HL-60/S4 treated with retinoic acid at 250 ng/mL for 4 days and 3 days (cell line): ENCODE results near the gene ANKRD53.
"Not testable (repeated sequence)": the region's sequence is repeated elsewhere in the genome, so short reads cannot be mapped to it uniquely, and the experiment has no call there.

ENCODE experiments used
- in situ Hi-C: fragments of 300-500 bp; cut with MboI; formaldehyde crosslinking; loops from 2 replicates; pipeline ENCODE4 v1.7.0; 2022; ENCODE audit warnings: low sequenced_read_pairs

The ANKRD53 gene

DNA sequence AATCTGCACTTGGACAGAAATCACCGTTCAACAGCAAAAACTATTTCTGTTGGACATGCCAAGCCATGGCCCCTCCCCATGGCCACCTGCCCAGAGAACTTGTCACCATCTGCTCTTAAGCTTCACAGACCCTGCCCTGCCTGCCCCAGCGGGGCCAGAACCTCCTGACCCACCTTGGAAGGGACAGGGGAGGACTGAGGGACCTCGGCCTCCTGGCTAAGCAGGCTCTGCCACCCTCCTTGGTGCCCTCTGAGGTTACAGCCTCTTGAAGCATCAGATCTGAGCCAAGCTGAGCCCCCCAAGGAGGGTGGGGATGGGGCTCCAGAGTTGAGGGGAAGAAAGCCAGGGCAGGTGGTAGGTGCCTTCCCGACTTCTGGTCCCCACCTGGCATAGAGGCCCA lies 9.7 kb downstream of the ANKRD53 start:
- in situ Hi-C loops = no loop called here

DNA sequence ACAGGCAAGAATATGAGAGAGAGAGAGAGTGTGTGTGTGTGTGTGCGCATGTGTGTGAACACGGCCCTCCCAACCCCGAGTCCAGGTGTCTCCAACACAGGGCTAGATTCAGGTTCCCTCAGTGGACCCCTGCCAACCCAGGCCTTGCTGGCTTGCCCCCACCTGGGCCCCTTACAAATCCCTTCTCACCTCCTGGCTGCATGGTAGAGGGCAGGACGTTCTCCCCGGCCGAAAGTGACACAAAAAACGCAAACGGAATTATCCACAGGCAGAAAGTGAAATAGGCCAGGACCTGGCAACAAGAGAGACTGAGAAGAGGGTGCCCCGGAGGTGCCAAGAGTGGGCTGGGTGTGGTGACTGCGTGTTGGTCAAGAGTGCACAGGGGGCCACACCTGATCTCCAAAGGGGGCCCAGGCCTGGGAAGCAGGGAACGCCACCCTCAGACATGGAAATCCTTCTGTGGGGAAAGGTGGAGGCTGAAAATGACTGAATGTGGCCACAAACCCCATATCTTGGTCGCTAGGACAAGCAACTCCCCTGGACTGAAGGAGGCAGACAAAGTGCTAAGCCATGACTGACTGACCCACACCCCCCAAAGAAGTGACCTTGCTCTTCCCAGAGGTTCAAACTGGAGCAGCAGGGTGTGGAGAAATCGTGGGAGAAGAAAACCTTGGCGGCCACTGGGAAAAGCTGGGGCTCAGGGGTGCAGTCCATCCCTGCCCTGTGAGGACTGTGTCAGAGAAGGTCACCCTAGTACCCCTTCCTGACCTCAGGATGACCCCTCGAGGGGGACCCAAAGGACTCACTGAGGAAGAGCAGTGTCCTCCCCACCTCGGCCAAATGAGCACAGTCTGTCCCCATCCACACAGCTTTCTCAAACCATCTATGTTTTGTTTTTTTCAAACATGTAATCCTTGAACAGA lies 10.6 kb downstream of the ANKRD53 start:
- in situ Hi-C loops = no loop called here

DNA sequence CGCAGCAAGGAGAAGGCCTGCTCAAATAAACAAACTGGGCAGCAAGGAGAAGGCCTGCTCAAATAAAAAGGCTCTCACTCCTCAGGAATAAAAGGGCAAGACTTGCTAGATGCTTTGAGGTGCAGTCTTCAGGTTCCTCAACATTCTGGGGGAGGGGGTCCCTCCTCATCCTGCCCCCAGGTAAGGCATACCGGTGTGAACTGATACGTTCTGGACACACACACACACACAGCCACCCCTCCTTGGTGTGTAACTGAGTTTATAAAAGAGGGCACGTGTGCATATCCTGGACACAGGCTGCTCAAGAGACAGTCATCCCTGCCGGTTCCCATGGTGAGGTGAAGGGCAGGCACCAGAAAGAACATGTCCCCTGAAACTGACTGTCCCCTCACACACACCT lies 11.8 kb downstream of the ANKRD53 start:
- in situ Hi-C loops = no loop called here

DNA sequence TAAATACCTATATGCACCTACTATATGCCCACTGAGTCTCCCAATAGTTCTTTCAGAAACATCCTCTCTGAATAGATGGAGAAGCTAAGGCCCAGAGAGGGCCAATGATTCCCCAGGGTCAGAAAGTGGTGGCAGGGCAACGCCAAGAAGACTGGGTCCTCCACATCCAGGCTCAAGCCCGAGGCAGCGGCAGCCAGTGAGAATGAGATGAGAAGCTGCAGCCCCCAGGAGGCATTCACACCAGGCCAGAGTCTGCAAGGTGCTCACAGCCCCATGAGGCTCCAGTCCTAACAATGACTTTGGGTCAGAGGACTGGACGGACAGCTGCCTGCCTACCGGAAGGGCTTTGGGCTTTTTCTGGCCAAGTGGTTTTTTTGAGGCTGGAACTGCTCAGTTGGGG lies 12.7 kb downstream of the ANKRD53 start:
- in situ Hi-C loops = no loop called here

- in situ Hi-C loops = no loop called here
These were observed 13.3 kb downstream of the ANKRD53 start for GRCh38 chr2:70991742-70992141.

- in situ Hi-C loops = no loop called here
These were observed 14.8 kb downstream of the ANKRD53 start for GRCh38 chr2:70992945-70993853.

GRCh38 chr2:70994009-70994698 lies 15.7 kb downstream of the ANKRD53 start:
- in situ Hi-C loops = no loop called here

- in situ Hi-C loops = no loop called here
These were observed 16.4 kb downstream of the ANKRD53 start, which contains the start of gene TEX261 for GRCh38 chr2:70994699-70995425. Gene TEX261, minus strand, starts transcription at chr2:70994873. Its CDS starts 116 bp downstream, at chr2:70994757.

GRCh38 chr2:70995426-70995729 lies 16.9 kb downstream of the ANKRD53 start:
- in situ Hi-C loops = no loop called here

- in situ Hi-C loops = not testable (repeated sequence)
These were observed 20.5 kb downstream of the ANKRD53 start for GRCh38 chr2:70998885-70999284.

GRCh38 chr2:70999362-70999761 lies 20.9 kb downstream of the ANKRD53 start:
- in situ Hi-C loops = no loop called here

DNA sequence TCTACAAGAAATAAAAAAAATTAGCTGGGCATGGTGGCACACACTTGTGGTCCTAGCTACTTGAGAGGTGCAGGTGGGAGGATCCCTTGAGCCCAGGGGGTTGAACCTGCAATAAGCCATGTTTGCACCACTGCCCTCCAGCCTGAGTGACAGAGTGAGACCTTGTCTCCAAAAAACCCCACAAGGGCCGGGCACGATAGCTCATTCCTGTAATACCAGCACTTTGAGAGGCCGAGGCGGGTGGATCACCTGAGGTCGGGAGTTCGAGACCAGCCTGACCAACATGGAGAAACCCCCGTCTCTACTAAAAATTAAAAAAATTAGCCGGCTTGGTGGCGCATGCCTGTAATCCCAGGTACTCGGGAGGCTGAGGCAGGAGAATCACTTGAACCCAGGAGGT lies 21.5 kb downstream of the ANKRD53 start:
- in situ Hi-C loops = not testable (repeated sequence)

DNA sequence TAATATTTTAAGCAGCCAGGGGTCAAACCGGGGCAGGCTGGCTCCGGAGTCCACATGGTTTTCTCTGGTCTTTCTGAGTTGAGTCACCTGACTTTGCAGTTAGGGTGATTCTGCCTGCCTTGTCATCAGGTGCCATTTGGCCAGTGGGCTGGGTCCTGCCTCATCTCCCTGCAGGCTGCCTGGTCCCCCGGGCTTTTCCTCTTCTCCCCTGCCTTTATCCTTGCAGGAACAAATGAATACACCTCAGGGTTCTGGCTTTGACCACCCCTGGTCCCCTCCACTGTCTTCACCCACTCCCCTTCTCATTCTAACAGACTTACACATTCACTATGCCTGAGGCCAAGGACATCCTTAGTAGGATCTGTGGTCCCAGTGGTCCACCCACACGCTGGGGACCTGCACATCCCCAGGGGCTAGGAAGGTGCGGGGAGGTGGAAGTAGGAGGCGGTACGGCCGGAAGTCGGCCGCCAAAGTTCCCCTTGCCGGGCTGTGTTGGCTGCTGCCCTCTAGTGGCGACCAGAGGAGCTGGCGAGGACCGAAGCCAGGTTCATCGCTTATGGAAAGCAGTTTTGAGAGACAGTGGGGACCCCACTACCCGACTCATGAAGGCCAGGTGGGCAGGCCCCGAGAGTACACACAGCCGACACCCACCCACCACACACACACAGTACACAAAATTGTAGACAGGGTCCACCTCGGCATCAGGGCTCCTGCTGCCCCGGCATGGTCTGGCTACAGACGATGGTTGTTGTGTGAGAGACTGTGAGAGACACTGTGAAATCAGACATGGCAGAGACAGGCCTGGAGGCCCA lies 22.6 kb downstream of the ANKRD53 start:
- in situ Hi-C loops = no loop called here

- in situ Hi-C loops = no loop called here
These were observed 23.1 kb downstream of the ANKRD53 start for GRCh38 chr2:71001592-71001927.

- in situ Hi-C loops = no loop called here
These were observed 23.6 kb downstream of the ANKRD53 start for GRCh38 chr2:71001981-71002570.

DNA sequence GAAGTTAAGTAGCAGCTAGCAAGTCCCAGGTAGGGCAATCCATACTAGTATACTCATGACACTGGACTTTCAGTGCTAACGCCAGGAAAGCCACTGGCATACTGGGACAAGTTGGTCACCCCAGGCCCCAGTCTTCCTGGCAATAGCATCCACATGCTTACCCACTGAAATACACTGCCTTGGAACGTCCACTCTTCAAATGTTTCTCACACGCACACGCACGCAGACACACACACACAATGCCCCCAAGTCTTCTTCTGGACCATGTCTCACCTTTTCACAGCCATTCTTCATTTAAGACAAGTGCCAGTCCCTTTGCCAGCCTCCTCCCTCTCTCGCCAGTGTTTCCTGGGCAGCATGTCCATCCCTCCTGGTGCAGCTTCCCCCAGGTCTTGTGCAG lies 25.0 kb downstream of the ANKRD53 start:
- in situ Hi-C loops = no loop called here

- in situ Hi-C loops = no loop called here
These were observed 25.7 kb downstream of the ANKRD53 start for GRCh38 chr2:71003966-71004755.

DNA sequence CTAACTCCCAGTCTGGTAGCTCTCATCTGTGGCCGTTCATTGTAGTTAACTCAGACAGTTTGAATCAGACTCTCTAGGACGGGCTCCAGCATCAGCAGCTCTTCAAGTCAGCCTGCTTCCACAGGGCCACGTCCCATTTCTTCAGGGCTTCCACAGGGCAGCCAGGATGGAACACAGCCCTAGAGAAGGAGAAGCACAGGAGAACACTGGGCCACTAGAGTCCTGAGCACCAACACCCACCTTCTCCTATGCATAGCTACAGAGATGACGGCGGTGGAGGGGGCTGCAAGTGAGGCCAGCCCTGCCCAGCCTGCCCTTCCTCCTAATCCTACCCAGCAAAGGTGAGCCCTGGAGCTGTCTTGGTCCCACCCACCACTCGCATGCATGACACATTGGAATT lies 26.4 kb downstream of the ANKRD53 start:
- in situ Hi-C loops = no loop called here
